AG10803 (cell line): Measurements from ENCODE around the gene C16orf74.

Experiments
- DNase-seq: peaks from one replicate; pipeline ENCODE4 v3.0.0; 2010; ENCODE audit warnings: low read depth
- H3K4me3 ChIP-seq: 2 replicates; pipeline ENCODE4 v1.5.1; 2011; ENCODE audit warnings: mild to moderate bottlenecking, low read length, control low read depth
- CTCF ChIP-seq: conservative IDR thresholded peaks from 2 replicates; pipeline ENCODE4 v1.5.1; 2011; ENCODE audit warnings: mild to moderate bottlenecking, low read length, control low read depth, inconsistent platforms

Gene C16orf74

GRCh38 chr16:85698459-85698891, 52.4 kb downstream of the C16orf74 start:
- H3K4me3 ChIP-seq, result no peak overlapping the region
- no peak for DNase-seq
- TF ChIP-seq CTCF, result no peak

- TF ChIP-seq CTCF, result no peak
- DNase-seq, result no peak
- no peak overlapping the region for H3K4me3 ChIP-seq
Observed at GRCh38 chr16:85697431-85697830, 53.5 kb downstream of the C16orf74 start.

GRCh38 chr16:85696781-85697180, 54.1 kb downstream of the C16orf74 start:
- no peak overlapping the region for H3K4me3 ChIP-seq
- no peak for DNase-seq
- no peak for TF ChIP-seq CTCF

GRCh38 chr16:85695196-85696128, 55.4 kb downstream of the C16orf74 start:
- no peak for TF ChIP-seq CTCF
- H3K4me3 ChIP-seq, result no peak overlapping the region
- DNase-seq, result no peak

- no peak for TF ChIP-seq CTCF
- H3K4me3 ChIP-seq, result no peak overlapping the region
- no peak for DNase-seq
Observed at GRCh38 chr16:85690469-85691064, 60.3 kb downstream of the C16orf74 start.

GRCh38 chr16:85689950-85690320, 61.0 kb downstream of the C16orf74 start:
- TF ChIP-seq CTCF, result no peak
- no peak for DNase-seq
- H3K4me3 ChIP-seq, result no peak overlapping the region
